Naive B cell (primary cell): ENCODE data around the gene RGS12. TPM values are rescaled to one million over a fixed set of nuclear protein-coding genes. Genes with fewer than 3 reads are reported as not detected.

ENCODE experiments used
- polyA plus RNA-seq, 6 donors: library from polyadenylated mRNA; unstranded; fragments of 300-500 nt; fragmentation: Illumina TruSeq; gene quantifications; one replicate each; pipeline ENCODE4 v1.2.3, GENCODE V29; 2021; ENCODE audit warnings: low read depth in 6 of 6

RGS12 gene
- polyA plus RNA-seq, 6 donors from 2014 or later = 0.36 to 6.8 (median 2.5) TPM

Other genes starting within 250 kb of the RGS12 start
- gene HTT-AS, start 218.5 kb upstream of the RGS12 start, polyA plus RNA-seq = not detected
- gene HTT, start 218.3 kb upstream of the RGS12 start, polyA plus RNA-seq = 10 to 100 TPM in 4 of 6 donors, 1 to 10 TPM in 2; 8.7 to 15.4 (median 11.0) TPM
- under 1 TPM in 2 of 6 donors, not detected in 4; 0.12 to 0.14 TPM for gene MSANTD1, start 43.9 kb upstream of the RGS12 start, polyA plus RNA-seq
- gene HGFAC, start 148.9 kb downstream of the RGS12 start, polyA plus RNA-seq = not detected
- 1 to 10 TPM; 1.8 to 6.0 (median 4.3) TPM for gene DOK7, start 170.3 kb downstream of the RGS12 start, polyA plus RNA-seq
- gene LRPAP1, start 239.4 kb downstream of the RGS12 start, polyA plus RNA-seq = 100 to 1,000 TPM in 2 of 6 donors, 10 to 100 TPM in 4; 93.5 to 120 (median 96.2) TPM